H9 (cell line): ENCODE measurements around the gene TBL3. TPM values are rescaled to one million over a fixed set of nuclear protein-coding genes. Genes with fewer than 3 reads are reported as not detected.

Experiments
- DNase-seq: peaks from one replicate; pipeline ENCODE4 v3.0.0-alpha.2; 2017
- H2AFZ ChIP-seq: one replicate; pipeline ENCODE4 v1.6.1; 2013; ENCODE audit warnings: mild to moderate bottlenecking, low read length, control low read depth, moderate library complexity
- H2AK5ac ChIP-seq: 2 replicates; pipeline ENCODE4 v1.6.1; 2013; ENCODE audit warnings: low read length, control low read depth, mixed read lengths; ENCODE audit not compliant: insufficient read length
- H2BK120ac ChIP-seq: one replicate; pipeline ENCODE4 v1.6.1; 2013; ENCODE audit warnings: low read depth, mild to moderate bottlenecking, low read length, control low read depth, inconsistent platforms; ENCODE audit not compliant: poor library complexity, severe bottlenecking
- H2BK12ac ChIP-seq: 2 replicates; pipeline ENCODE4 v1.6.1; 2013; ENCODE audit warnings: low read length, control low read depth, mixed read lengths, low read depth; ENCODE audit not compliant: insufficient read length
- H2BK15ac ChIP-seq: 2 replicates; pipeline ENCODE4 v1.6.1; 2013; ENCODE audit warnings: low read depth, low read length, control low read depth
- H2BK20ac ChIP-seq: one replicate; pipeline ENCODE4 v1.6.1; 2013; ENCODE audit warnings: low read depth, mild to moderate bottlenecking, low read length, control low read depth, inconsistent platforms; ENCODE audit not compliant: poor library complexity, severe bottlenecking
- H2BK5ac ChIP-seq: 2 replicates; pipeline ENCODE4 v1.6.1; 2013; ENCODE audit warnings: low read length, control low read depth, mixed read lengths; ENCODE audit not compliant: insufficient read length
- H3K14ac ChIP-seq: 2 replicates; pipeline ENCODE4 v1.6.1; 2013; ENCODE audit warnings: low read length, control low read depth; ENCODE audit not compliant: insufficient read depth
- H3K18ac ChIP-seq: 2 replicates; pipeline ENCODE4 v1.6.1; 2013; ENCODE audit warnings: low read depth, mild to moderate bottlenecking, mixed read lengths, low read length, control low read depth; ENCODE audit not compliant: insufficient read length
- H3K23ac ChIP-seq: 2 replicates; pipeline ENCODE4 v1.6.1; 2013; ENCODE audit warnings: low read length, control low read depth, mixed read lengths, low read depth; ENCODE audit not compliant: insufficient read length
- H3K23me2 ChIP-seq: 2 replicates; pipeline ENCODE4 v1.6.1; 2013; ENCODE audit warnings: low read depth, mild to moderate bottlenecking, mixed read lengths, low read length, control low read depth; ENCODE audit not compliant: insufficient read length, poor library complexity, severe bottlenecking
- H3K27ac ChIP-seq: 2 replicates; pipeline ENCODE4 v1.5.1; 2013; ENCODE audit warnings: low read length, control low read depth, mixed read lengths, low read depth; ENCODE audit not compliant: insufficient read length
- H3K27me3 ChIP-seq: 2 replicates; pipeline ENCODE4 v1.6.1; 2013; ENCODE audit warnings: low read length, control low read depth, inconsistent platforms; ENCODE audit not compliant: insufficient read depth
- H3K4ac ChIP-seq: 2 replicates; pipeline ENCODE4 v1.6.1; 2013; ENCODE audit warnings: low read depth, mild to moderate bottlenecking, control low read depth, inconsistent platforms, low read length, moderate library complexity
- H3K4me1 ChIP-seq: 2 replicates; pipeline ENCODE4 v1.6.1; 2013; ENCODE audit warnings: low read length, control low read depth, inconsistent platforms; ENCODE audit not compliant: insufficient read depth
- H3K4me2 ChIP-seq: 2 replicates; pipeline ENCODE4 v1.6.1; 2013; ENCODE audit warnings: low read length, control low read depth, mixed read lengths; ENCODE audit not compliant: insufficient read length, insufficient read depth
- H3K56ac ChIP-seq: 2 replicates; pipeline ENCODE4 v1.6.1; 2013; ENCODE audit warnings: low read depth, mild to moderate bottlenecking, mixed read lengths, low read length, control low read depth; ENCODE audit not compliant: insufficient read length
- H3K79me1 ChIP-seq: 2 replicates; pipeline ENCODE4 v1.6.1; 2013; ENCODE audit warnings: low read depth, mild to moderate bottlenecking, moderate library complexity, low read length, control low read depth, inconsistent platforms; ENCODE audit not compliant: insufficient read depth, poor library complexity, severe bottlenecking
- H3K79me2 ChIP-seq: 2 replicates; pipeline ENCODE4 v1.6.1; 2013; ENCODE audit warnings: low read length, control low read depth, inconsistent platforms; ENCODE audit not compliant: insufficient read depth
- H3K9ac ChIP-seq: 2 replicates; pipeline ENCODE4 v1.6.1; 2013; ENCODE audit warnings: low read length, control low read depth, mixed read lengths; ENCODE audit not compliant: insufficient read length; ENCODE audit errors: extremely low read depth
- H3K9me3 ChIP-seq: one replicate; pipeline ENCODE4 v1.6.1; 2013; ENCODE audit warnings: low read depth, low read length, inconsistent platforms; ENCODE audit not compliant: control insufficient read depth
- H3T11ph ChIP-seq: one replicate; pipeline ENCODE4 v1.6.1; 2013; ENCODE audit warnings: mild to moderate bottlenecking, low read length, control low read depth, inconsistent platforms
- H4K20me1 ChIP-seq: one replicate; pipeline ENCODE4 v1.6.1; 2013; ENCODE audit not compliant: control insufficient read depth, insufficient read length, insufficient read depth
- H4K5ac ChIP-seq: 2 replicates; pipeline ENCODE4 v1.6.1; 2013; ENCODE audit warnings: low read depth, mild to moderate bottlenecking, mixed read lengths, low read length, control low read depth; ENCODE audit not compliant: insufficient read length
- H4K8ac ChIP-seq: replicated peaks from 2 replicates; pipeline ENCODE4 v1.6.1; 2013; ENCODE audit warnings: low read length, control low read depth, mixed read lengths, low read depth; ENCODE audit not compliant: insufficient read length
- H4K91ac ChIP-seq: 2 replicates; pipeline ENCODE4 v1.6.1; 2013; ENCODE audit warnings: low read depth, mild to moderate bottlenecking, moderate library complexity, mixed read lengths, low read length, control low read depth; ENCODE audit not compliant: insufficient read length
- H3K27ac Mint-ChIP-seq, 3 experiments: 2 replicates in 2 of 3; 3 replicates in 1 of 3; pipeline ENCODE4 v1.8.0; 2020 to 2021; ENCODE audit warnings: mixed read lengths in 3 of 3, mild to moderate bottlenecking in 1 of 3, moderate library complexity in 1 of 3
- H3K27me3 Mint-ChIP-seq: 2 replicates; pipeline ENCODE4 v1.8.0; 2021; ENCODE audit warnings: low read depth, mild to moderate bottlenecking, moderate library complexity, mixed read lengths
- H3K36me3 Mint-ChIP-seq, 3 experiments: 2 replicates in 2 of 3; 3 replicates in 1 of 3; pipeline ENCODE4 v1.8.0; 2020 to 2021; ENCODE audit warnings: low read depth in 3 of 3, mixed read lengths in 3 of 3; ENCODE audit not compliant: insufficient read depth in 1 of 3
- H3K4me1 Mint-ChIP-seq, 2 experiments: 2 replicates each; pipeline ENCODE4 v1.8.0; 2020; ENCODE audit warnings: mixed read lengths in 2 of 2
- H3K4me3 Mint-ChIP-seq, 2 experiments: 2 replicates in 1 of 2; 3 replicates in 1 of 2; pipeline ENCODE4 v1.8.0; 2020 to 2021; ENCODE audit warnings: mild to moderate bottlenecking in 2 of 2, mixed read lengths in 2 of 2, moderate library complexity in 1 of 2
- H3K9me3 Mint-ChIP-seq, 2 experiments: 2 replicates in 1 of 2; 3 replicates in 1 of 2; pipeline ENCODE4 v1.8.0; 2020; ENCODE audit warnings: mild to moderate bottlenecking in 2 of 2, mixed read lengths in 2 of 2, moderate library complexity in 1 of 2
- CTCF ChIP-seq: fragments of 200-600 bp; sonication (generic); conservative IDR thresholded peaks from 3 replicates; pipeline ENCODE4 v1.8.0; 2021; ENCODE audit warnings: antibody characterized with exemption, mild to moderate bottlenecking
- WGBS: extraction: QIAGEN DNeasy Blood & Tissue Kit; methylation state at CpG from one replicate; pipeline ENCODE4 v1.1.7; 2013; ENCODE audit warnings: missing lambda C conversion rate, low lambda C conversion rate, mixed read lengths; ENCODE audit not compliant: insufficient read length; ENCODE audit errors: extremely low coverage; 5-methylcytosine and 5-hydroxymethylcytosine counted together
- total RNA-seq: library from RNA; stranded (reverse); gene quantifications from 2 replicates; pipeline ENCODE4 v1.2.1, GENCODE V29; 2021

The TBL3 gene
- total RNA-seq, 1 experiment from 2014 or later, result 54.0 TPM

GRCh38 chr16:1940273-1941161 lies 31.3 kb upstream of the TBL3 start:
- H3K4me1 Mint-ChIP-seq, result peaks cover 15 to 23% of the 10 kb centered on the region in 2 experiments
- Histone ChIP-seq H3K27me3 (no peaks in the 10 kb centered on the region), H2AK5ac (no peak overlapping the region), H4K91ac (no peak overlapping the region), H3K4me1 (peaks cover 4% of the 10 kb centered on the region; the same call in 1 of the 2 replicates), H3K9ac (no peak overlapping the region), H4K8ac (no peak overlapping the region), H3K23me2 (peaks cover 7% of the 10 kb centered on the region), H2BK15ac (no peak overlapping the region), H3K23ac (no peak overlapping the region), H3T11ph (no peak overlapping the region), H3K79me2 (no peaks in the 10 kb centered on the region), H2BK20ac (no peak overlapping the region), H3K9me3 (no peaks in the 10 kb centered on the region), H3K18ac (no peak overlapping the region), H2AFZ (no peak overlapping the region), H3K27ac (no peak overlapping the region), H2BK12ac (no peak overlapping the region), H3K4ac (no peak overlapping the region), H2BK5ac (no peak overlapping the region), H3K4me2 (no peak overlapping the region), H3K14ac (no peak overlapping the region), H4K5ac (no peak overlapping the region), H4K20me1 (no peaks in the 10 kb centered on the region), H3K79me1 (no peaks in the 10 kb centered on the region), H2BK120ac (no peak overlapping the region), H3K56ac (no peak overlapping the region)
- no peaks in the 10 kb centered on the region for H3K9me3 Mint-ChIP-seq
- WGBS, result no CpG with 5 or more reads among the region's 23 CpGs
- no peak for DNase-seq
- no peak overlapping the region for H3K27ac Mint-ChIP-seq
- H3K4me3 Mint-ChIP-seq, result no peak overlapping the region
- H3K36me3 Mint-ChIP-seq, result peaks cover 10 to 28% (median 17%) of the 10 kb centered on the region in 3 experiments; a peak in 6 of 7 replicates
- no peaks in the 10 kb centered on the region; the same call in 1 of the 2 replicates for H3K27me3 Mint-ChIP-seq
- no peak for TF ChIP-seq CTCF
